Stimulated activated CD4-positive, alpha-beta T cell treated with anti-CD3 and anti-CD28 coated beads, Interleukin-4, amount 100 ng/mL, for 24 hours (primary cell): ENCODE data around the gene GDPD5.
A peak's percentile ranks its signal among the peaks of the same experiment; 100 is the strongest.

ENCODE experiments used
- DNase-seq: peaks from one replicate; pipeline ENCODE4 v3.0.0-alpha.2; 2020

Gene GDPD5

GRCh38 chr11:75558939-75559843, 33.5 kb upstream of the GDPD5 start:
- no peak for DNase-seq

DNA sequence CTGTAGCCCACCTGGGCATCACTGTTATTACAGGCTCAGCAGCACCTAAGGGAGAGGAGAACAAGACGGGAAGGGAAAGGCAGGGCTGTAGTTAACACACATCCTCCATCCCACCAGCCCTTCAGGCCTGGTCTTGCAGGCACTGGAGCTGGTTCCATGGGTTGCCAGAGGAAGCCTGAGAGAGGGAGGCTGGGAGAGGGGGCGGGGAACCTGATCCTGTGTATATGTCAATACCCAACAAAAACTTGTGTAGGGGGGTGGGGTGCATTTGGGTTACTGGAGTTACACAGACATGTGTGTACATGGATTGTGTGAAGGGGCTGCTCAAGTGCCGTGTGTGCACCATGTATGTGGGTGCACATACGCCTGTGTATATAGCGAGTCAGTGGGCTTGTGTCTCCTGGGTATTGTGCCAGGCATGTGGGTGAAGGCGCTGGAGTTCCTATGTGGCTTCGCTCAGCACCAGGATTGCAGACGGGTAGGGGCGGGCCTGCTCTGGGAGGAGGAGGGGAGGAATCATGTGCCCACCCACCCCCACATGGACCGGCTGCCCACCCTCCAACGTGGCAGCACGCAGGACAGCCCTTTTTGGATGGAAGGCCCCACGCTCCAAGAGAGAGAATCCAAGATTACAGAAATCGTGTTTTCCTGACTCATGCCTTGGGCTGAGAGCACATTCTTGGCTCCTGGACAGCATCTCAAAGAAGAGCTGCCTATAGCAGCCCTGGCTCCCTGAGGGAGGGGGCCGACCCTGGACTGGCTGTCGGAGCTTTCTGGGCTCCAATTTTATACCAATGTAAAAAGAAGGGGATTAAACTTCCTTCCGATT, 32.1 kb upstream of the GDPD5 start:
- no peak for DNase-seq

- DNase-seq = no peak
Observed at GRCh38 chr11:75556275-75556674, 30.5 kb upstream of the GDPD5 start.

DNA sequence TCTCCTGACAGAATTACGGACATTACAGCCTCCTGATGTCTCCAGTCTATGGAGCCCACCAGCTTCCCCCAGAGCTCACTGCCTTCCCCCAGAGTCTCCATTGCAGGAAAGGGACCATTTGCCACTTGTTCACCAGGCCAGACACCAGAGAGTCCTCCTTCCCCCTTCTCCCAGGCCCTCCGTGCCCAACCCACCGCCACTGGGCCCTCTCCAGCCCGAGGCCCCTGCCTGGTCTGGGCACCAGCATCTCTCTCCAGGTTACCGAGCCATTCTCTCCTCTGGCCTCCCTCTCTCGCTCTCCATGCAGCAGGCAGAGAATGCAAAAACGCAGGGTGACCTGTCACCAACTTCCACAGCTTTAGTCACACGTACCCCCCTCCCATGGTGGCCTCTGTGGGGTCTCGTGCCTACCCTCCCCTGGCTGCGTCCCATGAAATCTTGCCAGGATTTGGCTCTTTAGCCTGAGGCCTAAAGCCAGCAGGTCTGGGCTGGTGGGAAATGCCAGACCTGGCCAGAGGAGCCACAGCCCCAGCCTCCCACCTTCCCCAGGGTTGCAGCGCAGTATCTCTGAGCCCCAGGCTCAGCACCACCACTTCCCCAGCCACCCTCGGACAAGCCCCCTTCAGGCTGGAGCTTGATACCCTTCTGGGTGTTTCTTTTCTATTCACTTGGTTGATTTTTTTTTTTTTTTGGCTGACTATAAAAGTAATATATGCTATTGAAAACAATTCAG, 29.5 kb upstream of the GDPD5 start:
- DNase-seq = no peak

DNA sequence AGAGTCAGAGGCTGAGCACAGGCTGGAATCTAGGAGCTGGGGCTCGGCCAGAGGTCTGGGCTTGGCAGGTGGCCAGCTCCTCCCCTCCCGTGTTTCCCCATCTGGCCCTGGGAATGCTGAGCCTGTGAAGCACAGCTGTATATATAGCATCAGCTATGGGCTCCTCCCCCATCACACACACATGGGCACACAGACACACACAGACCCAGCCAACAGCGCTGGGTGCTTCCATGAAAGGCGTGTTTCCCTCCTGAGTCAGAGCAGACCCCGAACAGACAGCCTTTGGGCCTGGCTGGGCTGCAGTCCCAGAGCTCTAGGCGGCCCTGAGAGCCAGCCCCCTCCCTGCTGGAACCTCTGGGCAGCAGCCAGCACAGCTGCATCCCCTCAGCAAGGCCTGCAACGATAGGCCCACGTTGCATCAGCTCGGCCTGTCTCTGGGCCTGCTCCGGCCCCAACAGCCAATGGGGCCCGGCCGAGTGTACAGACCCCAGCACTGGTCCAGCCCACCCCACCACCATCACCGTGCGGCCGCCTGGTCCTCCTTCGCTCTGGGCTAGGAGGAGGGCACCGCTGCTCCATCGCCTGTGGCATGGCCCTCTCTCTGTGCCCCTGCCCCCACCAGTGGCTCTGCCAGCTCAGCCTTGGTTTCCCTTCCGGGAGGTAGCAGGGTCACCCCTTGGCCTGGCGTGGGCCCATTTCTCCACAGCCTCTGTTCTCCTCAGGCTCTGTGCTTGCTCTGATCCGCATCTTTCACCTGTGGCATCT, 28.7 kb upstream of the GDPD5 start:
- DNase-seq = no peak

- no peak for DNase-seq
Observed at GRCh38 chr11:75553889-75554257, 28.1 kb upstream of the GDPD5 start.

DNA sequence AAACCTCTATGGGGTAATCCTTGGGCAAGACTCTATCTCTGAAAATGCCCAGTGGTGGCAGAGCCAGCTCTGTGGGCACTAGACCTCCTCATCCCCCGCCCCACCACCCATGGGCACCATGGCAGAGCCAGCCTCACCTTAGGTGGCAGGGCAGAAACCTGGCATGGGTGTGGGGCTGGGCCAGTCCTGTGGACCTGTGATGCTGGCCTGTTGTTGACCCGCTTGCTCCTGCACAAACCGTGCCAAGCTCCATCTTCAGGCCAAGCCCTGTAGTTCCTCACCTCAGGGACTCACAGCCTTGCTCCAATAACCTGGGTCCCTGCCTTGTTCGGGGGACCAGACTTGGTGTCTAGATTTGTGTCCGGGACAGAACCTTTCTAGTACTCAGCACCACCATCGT, 27.4 kb upstream of the GDPD5 start:
- DNase-seq = no peak

DNA sequence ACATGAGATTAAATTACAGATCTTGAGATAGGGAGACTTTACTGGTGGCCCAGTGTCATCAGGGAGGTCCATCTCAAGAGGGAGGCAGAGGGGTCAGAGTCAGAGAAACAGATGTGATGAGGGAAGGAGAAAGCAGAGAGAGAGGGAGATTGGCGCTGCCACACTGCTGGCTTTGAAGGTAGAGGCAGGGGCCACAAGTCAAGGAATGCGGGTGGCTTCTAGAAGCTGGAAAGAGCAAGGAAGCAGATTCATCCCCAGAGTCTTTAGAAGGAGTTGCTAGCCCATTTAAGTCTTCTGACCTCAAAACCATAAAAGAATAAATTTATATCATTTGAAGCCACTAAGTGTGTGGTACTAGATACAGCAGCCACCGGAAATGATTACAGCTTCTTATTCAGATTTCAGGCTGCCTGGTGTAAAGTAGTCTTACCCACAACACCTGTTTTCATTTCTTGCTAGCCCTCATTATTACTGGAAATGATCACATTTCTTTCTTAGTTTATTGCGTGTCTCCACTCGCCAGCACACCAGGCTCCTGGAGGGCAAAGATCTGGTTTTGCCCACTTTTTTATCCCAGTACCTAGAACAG, 23.7 kb upstream of the GDPD5 start:
- DNase-seq = no peak

GRCh38 chr11:75548595-75549272, 23.0 kb upstream of the GDPD5 start:
- no peak for DNase-seq

- DNase-seq = peak; percentile 29
Observed at GRCh38 chr11:75547617-75548058, 21.9 kb upstream of the GDPD5 start.

- DNase-seq = no peak
Observed at GRCh38 chr11:75547177-75547576, 21.4 kb upstream of the GDPD5 start.

DNA sequence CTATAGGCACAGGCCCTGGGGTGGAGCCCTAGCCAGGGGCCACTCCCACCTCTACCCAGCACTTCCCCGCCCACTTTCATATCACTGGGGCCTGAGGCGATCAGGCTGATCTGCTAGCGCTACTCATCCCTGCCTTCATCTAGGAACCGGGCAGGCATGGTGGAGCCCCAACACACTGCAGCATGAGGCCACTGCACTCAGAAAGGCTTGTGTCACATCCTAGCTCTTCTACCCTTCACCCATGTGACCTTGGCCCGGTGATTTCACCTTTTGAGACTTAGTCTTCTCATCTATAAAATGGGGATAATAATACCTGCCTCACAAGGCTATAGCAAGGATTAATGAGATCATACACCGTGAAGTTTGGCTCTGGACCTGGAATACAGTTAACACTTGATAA, 18.1 kb upstream of the GDPD5 start:
- DNase-seq = no peak

GRCh38 chr11:75542088-75542438, 16.3 kb upstream of the GDPD5 start:
- no peak for DNase-seq

GRCh38 chr11:75541193-75542087, 15.7 kb upstream of the GDPD5 start:
- DNase-seq = no peak

DNA sequence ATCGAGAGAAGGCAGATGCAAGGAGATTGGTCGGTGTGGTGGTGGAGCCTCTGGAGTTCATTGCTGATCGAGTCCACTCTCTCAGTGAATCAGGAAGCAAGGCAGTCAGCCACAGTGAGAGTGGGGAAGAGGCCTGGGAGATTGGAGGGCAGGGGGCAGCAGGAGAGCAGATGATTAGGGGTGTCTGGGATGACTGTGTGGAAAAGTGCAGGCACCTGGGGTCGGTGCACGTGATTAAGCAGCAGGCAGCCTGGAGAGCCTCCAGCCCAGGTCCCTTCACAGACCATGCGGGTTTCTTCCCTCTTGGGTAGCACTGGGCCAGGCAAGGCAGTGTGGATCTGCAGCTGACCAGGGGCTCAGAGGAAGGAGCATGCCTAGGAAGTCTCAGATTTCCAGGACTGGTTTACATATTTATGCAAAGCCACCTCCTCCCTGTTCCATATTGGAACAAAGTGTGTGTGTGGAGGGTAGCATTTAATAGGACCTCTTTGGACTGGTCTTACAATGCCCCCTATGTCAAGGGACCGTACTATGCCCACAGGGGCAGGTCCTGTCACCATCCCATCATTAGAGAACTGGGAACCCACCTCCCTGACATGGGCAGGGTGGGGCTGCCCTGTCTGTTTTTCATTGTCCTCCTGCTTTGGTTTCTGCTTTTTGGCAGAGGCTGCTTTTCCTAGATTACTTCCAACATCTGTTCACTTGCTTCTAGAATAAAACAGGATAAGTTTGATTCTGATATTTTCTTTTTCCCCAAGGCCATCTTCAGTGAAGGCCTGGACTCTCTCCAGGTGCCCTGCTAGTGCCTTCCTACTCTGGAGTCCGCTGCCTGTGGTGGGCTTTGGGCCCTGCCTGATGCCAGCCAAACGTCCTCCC, 14.0 kb upstream of the GDPD5 start:
- DNase-seq = no peak

DNA sequence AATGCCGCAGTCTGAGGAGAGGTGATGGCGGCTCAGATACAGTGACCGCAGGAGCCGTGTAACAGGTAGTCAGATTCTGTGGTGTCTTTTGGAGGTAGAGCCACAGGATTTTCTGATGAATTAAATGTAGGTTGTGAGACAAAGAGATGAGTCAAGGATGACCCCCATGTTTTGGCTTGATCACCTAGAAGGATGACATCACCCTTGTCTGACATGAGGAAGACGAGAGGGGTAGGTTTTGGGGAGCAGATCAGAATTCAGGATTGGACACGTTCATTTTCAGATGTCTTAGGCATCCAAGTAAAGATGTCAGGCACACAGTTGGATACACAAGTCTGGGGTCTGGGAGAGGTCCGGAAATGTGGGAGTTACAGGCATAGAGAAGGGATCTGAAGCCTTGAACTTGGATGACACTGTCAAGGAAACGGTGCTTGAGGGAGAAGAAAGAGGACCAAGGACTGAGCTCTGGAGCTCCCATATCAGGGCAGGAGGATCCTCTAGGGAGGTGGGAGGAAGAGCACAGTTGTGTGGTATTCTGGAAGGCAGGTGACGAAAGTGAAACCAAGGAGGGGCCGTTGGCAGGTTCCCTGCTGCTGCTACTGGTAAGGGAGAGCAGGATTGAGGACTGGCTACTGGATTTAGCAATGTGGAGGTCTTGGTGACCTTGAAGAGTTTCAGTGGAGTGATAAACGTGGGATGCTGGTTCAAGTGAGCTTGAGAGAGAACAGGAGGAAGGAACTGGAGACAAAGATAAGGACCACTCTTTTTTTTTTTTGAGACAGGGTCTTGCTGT, 12.6 kb upstream of the GDPD5 start:
- no peak for DNase-seq

- DNase-seq = no peak
Observed at GRCh38 chr11:75537740-75538139, 12.0 kb upstream of the GDPD5 start.

GRCh38 chr11:75536786-75537641, 11.3 kb upstream of the GDPD5 start:
- peak; percentile 57 for DNase-seq
